ENCODE measurements around the gene XBP1. TPM values are rescaled to one million over a fixed set of nuclear protein-coding genes. Genes with fewer than 3 reads are reported as not detected.

Gene XBP1
- total and polyA plus RNA-seq, 2 of the 4 experiments (the other 2 are of a cell fraction), result 95.0 to 223 TPM

- Histone ChIP-seq H3K9me3 (ENCODE audit: control insufficient read depth, insufficient read depth, low read length) (no peaks in the 10 kb centered on the region), H2AK5ac (ENCODE audit: low read depth, low read length) (no peak overlapping the region), H4K20me1 (ENCODE audit: insufficient read depth, low read length) (peaks cover 55% of the 10 kb centered on the region), H3K79me1 (ENCODE audit: low read depth in 1 of 2, low read length in 2 of 2) (peaks cover 19 to 43% of the 10 kb centered on the region in 2 experiments), H2BK15ac (ENCODE audit: low read depth, low read length) (no peak overlapping the region), H2AK9ac (replicated peaks; ENCODE audit: low read depth, low read length, poor library complexity) (no peak overlapping the region), H3K4me3 (ENCODE audit: insufficient read depth, low read depth, low read length) (no peak overlapping the region), H4K8ac (ENCODE audit: low read depth in 2 of 2, low read length in 2 of 2) (no peak overlapping the region), H3K36me3 (ENCODE audit: control insufficient read depth, insufficient read depth, low read length) (peaks cover 33% of the 10 kb centered on the region), H3K18ac (ENCODE audit: low read depth, low read length) (no peak overlapping the region), H3K14ac (replicated peaks; ENCODE audit: low read depth, low read length) (no peak overlapping the region), H3K9me1 (ENCODE audit: insufficient read depth, low read length) (peaks cover 8% of the 10 kb centered on the region; the same call in 1 of the 2 replicates), H3K56ac (ENCODE audit: extremely low read depth, insufficient read depth, low read length) (no peak overlapping the region), H2BK5ac (ENCODE audit: low read depth, low read length, poor library complexity, severe bottlenecking) (no peak overlapping the region), H4K91ac (ENCODE audit: insufficient read depth, low read depth, low read length) (no peak overlapping the region), H3K4me1 (ENCODE audit: control insufficient read depth, insufficient read depth, low read length) (no peaks in the 10 kb centered on the region), H3K23ac (ENCODE audit: low read depth, low read length) (no peak overlapping the region), H2BK20ac (ENCODE audit: low read depth, low read length) (no peak overlapping the region), H2BK120ac (ENCODE audit: low read depth, low read length) (no peak overlapping the region), H4K5ac (ENCODE audit: low read depth, low read length) (no peak overlapping the region), H3K27ac (ENCODE audit: insufficient read depth, low read length) (no peak overlapping the region), H3K27me3 (ENCODE audit: control insufficient read depth, insufficient read depth, low read length) (no peaks in the 10 kb centered on the region), H3K9ac (ENCODE audit: low read depth, low read length) (no peak overlapping the region), H3K4ac (ENCODE audit: low read depth, low read length) (no peak overlapping the region), H3K4me2 (ENCODE audit: low read depth, low read length) (no peak overlapping the region), H2AFZ (replicated peaks; ENCODE audit: low read length, poor library complexity) (no peak overlapping the region)
- dilution Hi-C loops (cut with HindIII; ENCODE audit: low sequenced_read_pairs, unreplicated experiment), result no loop called here
- POLR2A ChIA-PET (ENCODE audit: unreplicated experiment), result no interaction called here
- in situ Hi-C loops (cut with MboI; ENCODE audit: low sequenced_read_pairs), result no loop called here
- intact Hi-C loops (cut with micrococcal nuclease), result loop anchor here (10.0 kb wide), 1 partner anchor 190 kb away; no protein-coding TSS in a partner anchor
- CTCF ChIA-PET, result no interaction called here
- ATAC-seq (ENCODE audit: low read depth) (no peak), DNase-seq (no peak)
- TSS peak; percentile 17 for BruUV-seq (replicated peaks)
- WGBS, 2 experiments (ENCODE audit: extremely low coverage in 2 of 2, insufficient read length in 1 of 2), result 60% methylated on average over 1 of the region's 6 CpGs; no CpG with 5 or more reads in 1 of the 2 experiments
- TF ChIP-seq MAZ (IDR thresholded peaks at IDR 0.05; ENCODE audit: borderline replicate concordance, low read depth, low read length), result no peak
- TF ChIP-seq MAFK (IDR thresholded peaks at IDR 0.05; ENCODE audit: low read depth, low read length), result no peak
- TF ChIP-seq MXI1 (IDR thresholded peaks at IDR 0.05; ENCODE audit: borderline replicate concordance, low read depth, low read length), result no peak
- TF ChIP-seq CHD1 (IDR thresholded peaks at IDR 0.05; ENCODE audit: low read depth, low read length), result no peak
- TF ChIP-seq ELK1 (IDR thresholded peaks at IDR 0.05; ENCODE audit: borderline replicate concordance, low read depth, low read length), result no peak
- TF ChIP-seq CEBPB (IDR thresholded peaks at IDR 0.05; ENCODE audit: low read depth, low read length), result no peak
- TF ChIP-seq USF2 (IDR thresholded peaks at IDR 0.05; ENCODE audit: low read depth, low read length), result no peak
Measured at GRCh38 chr22:28795071-28795693, 5.2 kb downstream of the XBP1 start.
